Measurements from ENCODE around the gene BPTF.
"Not testable (repeated sequence)": the region's sequence is repeated elsewhere in the genome, so short reads cannot be mapped to it uniquely, and the experiment has no call there.

Gene BPTF

DNA sequence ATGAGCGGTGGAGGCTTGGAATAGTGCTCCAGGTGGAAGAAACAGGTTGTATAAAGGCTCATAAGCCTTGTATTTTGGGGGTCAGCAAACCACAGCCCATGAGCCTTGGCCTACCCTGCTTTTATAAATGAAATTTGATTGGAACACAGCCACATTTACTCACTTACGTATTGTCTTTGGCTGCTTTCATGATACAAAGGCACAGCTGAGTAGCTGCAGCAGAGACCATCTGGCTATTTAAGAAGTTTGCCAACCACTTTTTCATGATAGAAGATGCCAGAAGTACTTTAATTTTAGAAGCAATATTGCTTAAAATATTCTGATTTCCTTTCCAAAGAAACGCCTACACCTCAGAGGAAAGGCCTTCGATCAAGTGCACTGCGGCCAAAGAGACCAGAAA, 97.2 kb downstream of the BPTF start:
- H3K4me3 ChIP-seq (ENCODE audit: low read depth, low read length) = no peak overlapping the region
- TF ChIP-seq, protein P1, sequence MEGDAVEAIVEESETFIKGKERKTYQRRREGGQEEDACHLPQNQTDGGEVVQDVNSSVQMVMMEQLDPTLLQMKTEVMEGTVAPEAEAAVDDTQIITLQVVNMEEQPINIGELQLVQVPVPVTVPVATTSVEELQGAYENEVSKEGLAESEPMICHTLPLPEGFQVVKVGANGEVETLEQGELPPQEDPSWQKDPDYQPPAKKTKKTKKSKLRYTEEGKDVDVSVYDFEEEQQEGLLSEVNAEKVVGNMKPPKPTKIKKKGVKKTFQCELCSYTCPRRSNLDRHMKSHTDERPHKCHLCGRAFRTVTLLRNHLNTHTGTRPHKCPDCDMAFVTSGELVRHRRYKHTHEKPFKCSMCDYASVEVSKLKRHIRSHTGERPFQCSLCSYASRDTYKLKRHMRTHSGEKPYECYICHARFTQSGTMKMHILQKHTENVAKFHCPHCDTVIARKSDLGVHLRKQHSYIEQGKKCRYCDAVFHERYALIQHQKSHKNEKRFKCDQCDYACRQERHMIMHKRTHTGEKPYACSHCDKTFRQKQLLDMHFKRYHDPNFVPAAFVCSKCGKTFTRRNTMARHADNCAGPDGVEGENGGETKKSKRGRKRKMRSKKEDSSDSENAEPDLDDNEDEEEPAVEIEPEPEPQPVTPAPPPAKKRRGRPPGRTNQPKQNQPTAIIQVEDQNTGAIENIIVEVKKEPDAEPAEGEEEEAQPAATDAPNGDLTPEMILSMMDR (IDR thresholded peaks at IDR 0.05; ENCODE audit: control insufficient read depth, extremely low read depth, insufficient read depth) = no peak

DNA sequence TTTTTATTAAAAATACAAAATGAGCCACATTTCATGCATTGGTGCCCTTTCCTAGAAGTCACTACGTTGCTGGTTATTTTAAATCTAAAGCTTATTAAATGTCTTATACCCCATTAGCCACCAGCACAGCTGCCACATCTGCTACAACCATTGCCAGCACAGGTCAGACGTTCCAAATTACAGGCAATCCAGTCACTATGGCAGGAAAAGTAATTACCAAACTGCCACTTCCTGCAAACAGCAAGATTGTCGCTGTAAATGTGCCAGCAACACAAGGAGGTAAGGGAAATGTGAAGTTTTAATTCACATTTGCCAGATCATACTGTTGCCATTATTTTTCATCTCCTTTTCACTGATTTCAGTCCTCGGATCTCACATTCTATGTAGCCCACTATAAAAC, 103.5 kb downstream of the BPTF start:
- not testable (repeated sequence) for H3K4me3 ChIP-seq (ENCODE audit: low read depth, low read length); DNase-seq (ENCODE audit: low read depth)

More for the DNA sequence above, 97.2 kb downstream of the BPTF start:
- no peak for DNase-seq (ENCODE audit: low read depth)

DNA sequence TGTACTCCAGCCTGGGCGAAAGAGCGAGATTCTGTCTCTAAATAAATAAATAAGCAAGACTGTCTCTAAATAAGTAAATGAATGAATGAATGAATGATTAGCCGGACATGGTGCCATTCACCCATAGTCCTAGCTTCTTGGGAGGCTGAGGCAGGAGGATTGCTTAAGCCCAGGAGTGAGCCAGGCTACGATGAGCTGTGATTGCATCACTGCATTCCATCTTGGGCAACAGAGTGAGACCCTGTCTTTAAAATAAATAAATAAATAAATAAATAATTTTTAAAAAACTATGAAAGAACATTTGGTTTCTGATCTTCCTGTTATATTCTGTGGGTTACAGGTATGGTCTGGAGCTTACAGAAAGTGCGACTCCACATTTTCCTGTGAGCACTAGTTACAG, 105.9 kb downstream of the BPTF start:
- H3K4me3 ChIP-seq (ENCODE audit: low read depth, low read length) = no peak overlapping the region
- no peak for DNase-seq (ENCODE audit: low read depth)
- TF ChIP-seq, protein P1 (IDR thresholded peaks at IDR 0.05; ENCODE audit: control insufficient read depth, extremely low read depth, insufficient read depth) = no peak

DNA sequence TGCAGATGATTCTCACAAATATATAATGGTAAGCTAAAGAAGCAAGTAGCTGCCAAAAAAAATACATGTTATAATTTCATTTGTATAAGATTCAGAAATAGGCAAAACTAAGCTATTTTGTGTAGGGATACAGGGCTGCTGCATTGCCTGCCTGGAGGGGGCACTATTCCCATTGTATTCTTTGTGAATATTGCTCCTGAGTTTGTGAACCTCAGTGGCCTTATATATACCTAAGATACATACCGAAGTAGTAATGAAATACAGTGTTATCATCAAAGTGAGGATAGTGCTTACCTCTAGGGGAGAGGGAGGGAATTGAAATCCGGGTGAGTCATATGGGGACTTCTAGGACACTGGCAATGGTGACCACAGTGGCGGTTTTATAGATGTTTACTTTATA, 117.5 kb downstream of the BPTF start:
- no peak for DNase-seq (ENCODE audit: low read depth)
- TF ChIP-seq, protein P1 (IDR thresholded peaks at IDR 0.05; ENCODE audit: control insufficient read depth, extremely low read depth, insufficient read depth) = peak; percentile 48
- no peak overlapping the region for H3K4me3 ChIP-seq (ENCODE audit: low read depth, low read length)

DNA sequence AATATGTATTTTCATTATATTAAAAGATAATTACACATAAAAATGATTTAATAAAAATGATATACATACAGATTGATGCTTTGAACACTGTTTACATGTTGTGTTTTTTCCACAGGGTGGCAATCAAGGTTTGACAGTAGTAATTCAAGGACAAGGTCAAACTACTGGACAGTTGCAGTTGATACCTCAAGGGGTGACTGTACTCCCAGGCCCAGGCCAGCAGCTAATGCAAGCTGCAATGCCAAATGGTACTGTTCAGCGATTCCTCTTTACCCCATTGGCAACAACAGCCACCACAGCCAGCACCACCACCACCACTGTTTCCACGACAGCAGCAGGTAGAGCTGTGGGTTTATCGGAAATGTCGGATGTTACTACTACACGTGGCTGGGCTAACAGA, 118.7 kb downstream of the BPTF start:
- no peak overlapping the region for H3K4me3 ChIP-seq (ENCODE audit: low read depth, low read length)
- TF ChIP-seq, protein P1 (IDR thresholded peaks at IDR 0.05; ENCODE audit: control insufficient read depth, extremely low read depth, insufficient read depth) = no peak

DNA sequence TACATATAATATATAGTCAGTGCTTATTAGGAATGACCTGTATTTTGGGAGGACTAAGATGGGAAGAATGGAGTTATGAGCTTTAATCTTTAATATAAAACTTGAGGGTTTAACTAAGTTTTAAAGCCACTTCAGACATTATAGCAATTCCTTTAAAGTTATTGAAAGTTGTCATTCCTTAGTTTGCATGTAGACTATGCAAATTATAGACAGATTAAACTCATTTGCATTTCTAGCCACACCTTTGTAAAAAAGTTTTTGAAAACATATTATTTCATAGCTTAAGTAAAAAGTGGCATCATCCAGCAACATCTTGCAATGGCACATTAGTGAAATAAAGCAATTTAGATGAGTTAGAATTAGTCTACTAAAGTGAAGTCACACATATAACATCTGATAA, 121.2 kb downstream of the BPTF start:
- H3K4me3 ChIP-seq (ENCODE audit: low read depth, low read length) = no peak overlapping the region
- DNase-seq (ENCODE audit: low read depth) = no peak
- TF ChIP-seq, protein P1 (IDR thresholded peaks at IDR 0.05; ENCODE audit: control insufficient read depth, extremely low read depth, insufficient read depth) = no peak

More for the DNA sequence above, 118.7 kb downstream of the BPTF start:
- no peak for DNase-seq (ENCODE audit: low read depth)

DNA sequence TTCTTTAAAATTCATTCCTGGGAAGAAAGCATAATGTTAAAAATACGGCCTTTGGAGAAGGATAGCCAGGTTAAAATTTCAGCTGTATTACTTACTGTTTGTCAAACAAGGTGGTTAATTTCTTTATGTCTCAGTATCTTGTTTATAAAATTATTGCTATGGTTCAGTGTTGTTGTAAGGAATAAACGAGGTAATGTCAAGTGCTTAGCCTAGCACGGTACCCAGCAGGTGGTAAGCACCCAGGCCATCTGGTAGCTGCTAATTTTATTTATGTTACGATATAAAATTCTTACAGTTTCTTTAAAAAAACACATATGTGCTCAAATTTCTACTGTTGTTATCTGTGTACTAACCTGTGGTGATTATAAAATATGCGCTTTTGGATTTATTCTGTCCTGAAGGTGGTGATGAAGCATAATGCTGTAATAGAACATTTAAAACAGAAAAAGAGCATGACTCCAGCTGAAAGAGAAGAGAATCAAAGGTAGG, 122.1 kb downstream of the BPTF start:
- TF ChIP-seq, protein P1 (IDR thresholded peaks at IDR 0.05; ENCODE audit: control insufficient read depth, extremely low read depth, insufficient read depth) = no peak
- no peak for DNase-seq (ENCODE audit: low read depth)
- no peak overlapping the region for H3K4me3 ChIP-seq (ENCODE audit: low read depth, low read length)
